ENCODE measurements around the gene ZNF462.

- TF ChIP-seq EP300 (IDR thresholded peaks at IDR 0.05; ENCODE audit: borderline replicate concordance), result no peak
- no peak for TF ChIP-seq CEBPB (IDR thresholded peaks at IDR 0.05)
- TF ChIP-seq MAX (IDR thresholded peaks at IDR 0.05), result no peak
- TF ChIP-seq CREB1 (IDR thresholded peaks at IDR 0.05; ENCODE audit: low read depth), result no peak
- TF ChIP-seq REST (IDR thresholded peaks at IDR 0.05; ENCODE audit: low read depth), result no peak
- TF ChIP-seq NFIC (IDR thresholded peaks at IDR 0.05), result no peak
- no peak for TF ChIP-seq TEAD4 (IDR thresholded peaks at IDR 0.05)
- no peak for TF ChIP-seq YY1 (IDR thresholded peaks at IDR 0.05; ENCODE audit: low read depth)
- TF ChIP-seq RAD21 (IDR thresholded peaks at IDR 0.05; ENCODE audit: low read depth), result no peak
- no peak for TF ChIP-seq ZBTB7A (IDR thresholded peaks at IDR 0.05; ENCODE audit: low read depth)
- TF ChIP-seq TAF1 (IDR thresholded peaks at IDR 0.05; ENCODE audit: low read depth), result no peak
Observed at GRCh38 chr9:107054146-107054545, 191.2 kb downstream of the ZNF462 start.

Measured in Ishikawa (cell line).